Measurements from ENCODE around the gene CDK11B.
"Not testable (repeated sequence)": the region's sequence is repeated elsewhere in the genome, so short reads cannot be mapped to it uniquely, and the experiment has no call there.

Gene CDK11B

DNA sequence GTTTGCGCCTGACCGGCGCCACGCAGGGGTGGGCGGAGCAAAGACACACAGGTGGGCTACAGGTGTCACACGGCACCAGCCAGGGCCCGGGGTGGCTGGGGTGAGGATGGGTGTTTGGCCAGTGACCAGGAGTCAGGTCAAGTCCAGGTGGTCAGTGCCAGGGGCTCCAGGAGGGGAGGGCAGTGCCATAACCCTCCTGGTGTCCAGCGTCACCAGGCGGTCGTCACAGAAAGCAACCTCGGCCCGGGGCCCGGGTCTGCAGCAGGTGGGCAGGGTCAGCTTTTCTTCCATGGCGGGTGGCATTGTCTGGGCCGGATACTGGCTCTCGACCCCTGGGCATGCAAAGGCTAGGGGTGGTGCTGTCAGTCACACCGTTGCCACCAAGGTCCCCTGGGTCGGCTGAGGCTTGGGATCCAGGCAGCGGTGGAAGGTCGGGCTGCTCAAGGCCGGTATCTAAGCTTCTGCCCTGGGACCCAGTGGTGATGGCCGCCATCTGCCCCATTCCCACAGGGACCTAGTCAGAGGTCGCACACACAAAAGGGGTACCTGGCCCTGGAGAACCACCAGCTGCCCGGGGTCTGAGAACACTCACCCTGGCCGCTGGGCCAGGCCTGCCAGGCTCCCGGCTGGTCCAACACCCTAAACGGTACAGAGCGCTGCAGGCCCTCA lies 60.6 kb downstream of the CDK11B start:
- Histone ChIP-seq H3K9ac (ENCODE audit: low read depth in 1 of 2, low read length in 2 of 2) (no peak overlapping the region), H3K36me3 (ENCODE audit: control insufficient read depth in 1 of 2, insufficient read depth in 2 of 2, low read length in 2 of 2) (no peaks in the 10 kb centered on the region), H3K27me3 (ENCODE audit: control insufficient read depth in 1 of 2, insufficient read depth in 2 of 2, low read length in 2 of 2) (peaks cover 16 to 20% of the 10 kb centered on the region in 2 donors), H3K4me3 (ENCODE audit: low read depth in 1 of 2, low read length in 2 of 2) (no peak overlapping the region), H3K27ac (ENCODE audit: low read depth, low read length) (no peak overlapping the region), H3K9me3 (ENCODE audit: control insufficient read depth in 1 of 2, low read length in 2 of 2) (no peaks in the 10 kb centered on the region), H3K4me1 (ENCODE audit: control insufficient read depth in 1 of 2, insufficient read depth in 2 of 2, low read length in 2 of 2) (peaks cover 0 to 13% of the 10 kb centered on the region in 2 donors)

DNA sequence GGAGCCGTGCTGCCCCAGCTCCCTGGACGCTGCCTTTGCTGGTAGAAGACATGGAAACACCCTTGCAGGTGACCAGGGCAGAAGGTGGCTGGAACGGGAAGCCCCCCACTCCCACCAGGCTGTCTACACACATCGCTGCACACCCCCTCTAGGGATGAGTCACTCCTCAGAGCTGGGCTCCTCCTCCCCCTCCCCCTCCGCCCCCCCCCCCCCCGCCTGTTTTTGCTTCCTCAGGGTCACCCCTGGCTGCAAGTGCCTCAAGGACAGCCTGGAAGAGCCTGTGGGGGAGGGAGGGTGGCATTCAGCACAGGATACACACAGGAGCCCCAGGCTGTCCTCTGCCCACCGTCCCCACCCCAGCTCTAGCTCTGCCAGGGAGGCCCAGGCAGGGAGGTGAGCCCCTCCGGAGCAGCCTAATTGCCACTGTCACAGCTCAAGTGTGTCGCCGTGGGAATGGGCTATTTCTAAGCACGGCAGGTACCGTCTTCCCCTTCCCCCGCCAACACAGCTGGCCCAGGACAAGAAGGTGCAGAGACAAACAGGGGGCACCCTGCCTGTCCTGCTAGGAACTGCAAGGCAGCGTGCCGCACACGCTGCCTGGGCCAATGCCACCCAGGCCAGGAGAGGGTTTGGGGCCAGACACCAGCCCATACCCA lies 61.4 kb downstream of the CDK11B start:
- no peak overlapping the region for H3K9ac ChIP-seq (ENCODE audit: low read depth in 1 of 2, low read length in 2 of 2)
- no peak overlapping the region for H3K4me3 ChIP-seq (ENCODE audit: low read depth in 1 of 2, low read length in 2 of 2)
- no peaks in the 10 kb centered on the region for H3K9me3 ChIP-seq (ENCODE audit: control insufficient read depth in 1 of 2, low read length in 2 of 2)
- no peaks in the 10 kb centered on the region for H3K36me3 ChIP-seq (ENCODE audit: control insufficient read depth in 1 of 2, insufficient read depth in 2 of 2, low read length in 2 of 2)
- peaks cover 0 to 13% of the 10 kb centered on the region in 2 donors for H3K4me1 ChIP-seq (ENCODE audit: control insufficient read depth in 1 of 2, insufficient read depth in 2 of 2, low read length in 2 of 2)
- H3K27ac ChIP-seq (ENCODE audit: low read depth, low read length): no peak overlapping the region
- H3K27me3 ChIP-seq (ENCODE audit: control insufficient read depth in 1 of 2, insufficient read depth in 2 of 2, low read length in 2 of 2): peaks cover 15 to 20% of the 10 kb centered on the region in 2 donors

DNA sequence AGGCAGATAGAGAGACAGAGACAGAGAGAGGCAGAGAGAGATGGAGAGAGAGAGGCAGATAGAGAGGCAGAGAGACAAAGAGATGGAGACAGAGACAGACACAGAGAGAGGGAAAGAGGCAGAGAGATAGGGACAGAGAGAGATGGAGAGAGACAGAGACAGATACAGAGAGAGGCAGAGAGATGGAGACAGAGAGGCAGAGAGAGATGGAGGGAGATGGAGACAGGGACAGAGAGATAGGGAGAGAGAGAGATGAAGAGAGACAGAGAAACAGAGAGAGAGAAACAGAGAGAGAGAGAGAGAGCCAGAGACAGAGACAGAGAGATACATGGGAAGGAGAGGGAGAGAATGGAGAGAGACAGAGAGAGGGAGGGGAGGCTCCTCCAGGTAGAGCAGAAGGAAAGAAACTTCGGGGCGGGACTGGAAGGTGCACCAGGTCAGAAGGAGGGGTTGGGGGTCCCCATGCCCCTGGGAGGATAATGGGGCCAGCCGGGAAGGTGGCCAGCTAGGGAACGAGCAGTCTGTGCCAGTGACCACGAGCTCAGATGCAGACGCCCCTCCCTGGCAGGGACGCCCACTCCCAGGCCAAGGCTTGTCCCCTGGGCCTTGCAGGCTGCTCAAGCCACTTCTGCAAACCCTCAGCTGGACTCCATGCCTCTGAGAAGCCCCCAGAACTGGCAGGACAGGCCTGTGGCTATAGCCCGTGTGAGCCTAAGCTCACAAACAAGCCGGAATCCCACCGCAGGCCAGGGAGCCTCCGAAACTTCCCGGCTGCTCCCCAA lies 62.1 kb downstream of the CDK11B start:
- Histone ChIP-seq H3K36me3 (ENCODE audit: control insufficient read depth in 1 of 2, insufficient read depth in 2 of 2, low read length in 2 of 2) (no peaks in the 10 kb centered on the region), H3K4me3 (ENCODE audit: low read depth in 1 of 2, low read length in 2 of 2) (no peak overlapping the region), H3K9me3 (ENCODE audit: control insufficient read depth in 1 of 2, low read length in 2 of 2) (no peaks in the 10 kb centered on the region), H3K27me3 (ENCODE audit: control insufficient read depth in 1 of 2, insufficient read depth in 2 of 2, low read length in 2 of 2) (peaks cover 11 to 20% of the 10 kb centered on the region in 2 donors), H3K9ac (ENCODE audit: low read depth in 1 of 2, low read length in 2 of 2) (no peak overlapping the region), H3K27ac (ENCODE audit: low read depth, low read length) (no peak overlapping the region), H3K4me1 (ENCODE audit: control insufficient read depth in 1 of 2, insufficient read depth in 2 of 2, low read length in 2 of 2) (peaks cover 0 to 13% of the 10 kb centered on the region in 2 donors)

DNA sequence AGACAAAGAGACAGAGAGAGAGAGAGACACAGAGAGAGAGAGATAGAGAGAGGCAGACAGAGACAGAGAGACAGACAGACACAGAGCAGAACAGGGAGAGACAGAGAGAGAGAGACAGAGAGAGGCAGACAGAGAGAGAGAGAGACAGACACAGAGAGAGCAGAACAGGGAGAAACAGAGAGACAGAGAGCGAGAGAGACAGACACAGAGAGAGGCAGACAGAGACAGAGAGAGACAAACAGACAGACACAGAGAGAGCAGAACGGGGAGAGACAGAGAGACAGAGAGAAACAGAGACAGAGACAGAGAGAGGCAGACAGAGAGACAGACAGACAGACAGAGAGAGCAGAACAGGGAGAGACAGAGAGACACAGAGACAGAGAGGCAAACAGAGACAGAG lies 63.5 kb downstream of the CDK11B start:
- H3K36me3 ChIP-seq (ENCODE audit: control insufficient read depth in 1 of 2, insufficient read depth in 2 of 2, low read length in 2 of 2); H3K27ac ChIP-seq (ENCODE audit: low read depth, low read length); H3K9me3 ChIP-seq (ENCODE audit: control insufficient read depth in 1 of 2, low read length in 2 of 2); H3K9ac ChIP-seq (ENCODE audit: low read depth in 1 of 2, low read length in 2 of 2); H3K4me3 ChIP-seq (ENCODE audit: low read depth in 1 of 2, low read length in 2 of 2): not testable (repeated sequence)
- peaks cover 0 to 10% of the 10 kb centered on the region in 2 donors for H3K4me1 ChIP-seq (ENCODE audit: control insufficient read depth in 1 of 2, insufficient read depth in 2 of 2, low read length in 2 of 2)
- H3K27me3 ChIP-seq (ENCODE audit: control insufficient read depth in 1 of 2, insufficient read depth in 2 of 2, low read length in 2 of 2): peaks cover 11 to 14% of the 10 kb centered on the region in 2 donors

DNA sequence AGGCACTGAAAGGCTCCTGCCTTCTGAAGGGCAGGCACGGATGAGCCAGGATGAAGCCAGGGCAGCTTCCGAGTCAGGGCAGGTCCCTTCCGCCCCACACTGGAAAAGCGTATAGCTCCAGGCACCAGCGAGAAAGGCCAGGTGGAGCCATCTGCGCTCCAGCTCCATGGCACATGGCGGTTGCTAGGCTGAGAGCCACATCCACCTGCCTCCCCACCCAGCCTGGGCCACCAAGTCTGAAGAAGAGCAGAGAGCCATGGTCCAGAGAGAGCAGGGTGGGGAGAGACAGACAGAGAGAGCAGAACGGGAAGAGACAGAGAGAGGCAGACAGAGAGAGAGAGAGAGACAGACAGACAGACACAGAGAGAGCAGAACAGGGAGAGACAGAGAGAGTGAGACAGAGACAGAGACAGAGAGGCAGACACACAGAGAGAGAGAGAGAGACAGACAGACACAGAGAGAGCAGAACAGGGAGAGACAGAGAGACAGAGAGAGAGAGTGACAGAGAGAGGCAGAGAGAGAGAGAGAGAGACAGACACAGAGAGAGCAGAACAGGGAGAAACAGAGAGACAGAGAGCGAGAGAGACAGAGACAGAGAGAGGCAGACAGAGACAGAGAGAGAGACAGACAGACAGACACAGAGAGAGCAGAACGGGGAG lies 64.1 kb downstream of the CDK11B start:
- Histone ChIP-seq H3K27ac (ENCODE audit: low read depth, low read length) (no peak overlapping the region), H3K9me3 (ENCODE audit: control insufficient read depth in 1 of 2, low read length in 2 of 2) (no peaks in the 10 kb centered on the region)

DNA sequence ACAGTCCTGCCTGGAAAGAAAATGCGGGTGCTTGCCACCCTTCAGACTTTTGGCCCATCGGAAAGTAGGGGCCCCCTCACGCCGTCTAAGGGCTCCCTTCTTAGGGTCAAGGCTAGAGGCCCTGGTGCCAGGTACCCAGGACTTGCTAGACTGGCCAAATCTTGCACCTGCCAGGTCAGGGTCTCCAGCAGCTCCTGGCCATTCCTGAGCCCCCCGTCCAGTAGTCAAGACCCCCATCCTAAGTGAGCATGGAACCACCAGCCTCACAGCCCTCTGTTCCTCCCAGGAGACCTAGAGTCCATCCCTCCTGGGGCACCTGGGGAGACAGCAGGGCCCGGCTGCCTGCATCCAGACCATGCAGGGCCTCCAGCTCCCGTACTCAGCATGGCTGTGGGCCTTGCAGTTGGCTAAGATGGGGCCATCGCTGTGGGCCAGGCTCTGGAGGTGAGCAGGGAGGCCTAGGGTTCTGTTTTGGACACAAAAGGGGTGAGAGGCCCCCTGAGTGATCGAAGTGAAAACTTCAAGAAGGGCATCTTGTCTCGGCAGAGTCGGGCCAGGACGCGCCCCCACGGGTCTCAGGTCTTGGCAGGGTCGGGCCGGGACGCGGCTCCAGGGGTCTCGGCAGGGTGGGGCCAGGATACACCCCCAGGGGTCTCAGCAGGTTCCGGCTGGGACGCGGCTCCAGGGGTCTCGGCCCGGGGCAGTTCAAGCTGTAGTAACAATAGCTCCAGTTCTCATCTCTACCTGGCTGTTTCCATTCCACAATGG lies 64.8 kb downstream of the CDK11B start:
- Histone ChIP-seq H3K36me3 (ENCODE audit: control insufficient read depth in 1 of 2, insufficient read depth in 2 of 2, low read length in 2 of 2) (no peaks in the 10 kb centered on the region), H3K4me1 (ENCODE audit: control insufficient read depth in 1 of 2, insufficient read depth in 2 of 2, low read length in 2 of 2) (peaks cover 0 to 5% of the 10 kb centered on the region in 2 donors), H3K9ac (ENCODE audit: low read depth in 1 of 2, low read length in 2 of 2) (no peak overlapping the region), H3K27me3 (ENCODE audit: control insufficient read depth in 1 of 2, insufficient read depth in 2 of 2, low read length in 2 of 2) (peaks cover 11 to 14% of the 10 kb centered on the region in 2 donors), H3K4me3 (ENCODE audit: low read depth in 1 of 2, low read length in 2 of 2) (no peak overlapping the region), H3K27ac (ENCODE audit: low read depth, low read length) (no peak overlapping the region), H3K9me3 (ENCODE audit: control insufficient read depth in 1 of 2, low read length in 2 of 2) (no peaks in the 10 kb centered on the region)

More for the DNA sequence above, 64.1 kb downstream of the CDK11B start:
- Histone ChIP-seq H3K9ac (ENCODE audit: low read depth in 1 of 2, low read length in 2 of 2) (no peak overlapping the region), H3K36me3 (ENCODE audit: control insufficient read depth in 1 of 2, insufficient read depth in 2 of 2, low read length in 2 of 2) (no peaks in the 10 kb centered on the region), H3K4me3 (ENCODE audit: low read depth in 1 of 2, low read length in 2 of 2) (no peak overlapping the region), H3K27me3 (ENCODE audit: control insufficient read depth in 1 of 2, insufficient read depth in 2 of 2, low read length in 2 of 2) (peaks cover 11 to 14% of the 10 kb centered on the region in 2 donors), H3K4me1 (ENCODE audit: control insufficient read depth in 1 of 2, insufficient read depth in 2 of 2, low read length in 2 of 2) (peaks cover 0 to 8% of the 10 kb centered on the region in 2 donors)

DNA sequence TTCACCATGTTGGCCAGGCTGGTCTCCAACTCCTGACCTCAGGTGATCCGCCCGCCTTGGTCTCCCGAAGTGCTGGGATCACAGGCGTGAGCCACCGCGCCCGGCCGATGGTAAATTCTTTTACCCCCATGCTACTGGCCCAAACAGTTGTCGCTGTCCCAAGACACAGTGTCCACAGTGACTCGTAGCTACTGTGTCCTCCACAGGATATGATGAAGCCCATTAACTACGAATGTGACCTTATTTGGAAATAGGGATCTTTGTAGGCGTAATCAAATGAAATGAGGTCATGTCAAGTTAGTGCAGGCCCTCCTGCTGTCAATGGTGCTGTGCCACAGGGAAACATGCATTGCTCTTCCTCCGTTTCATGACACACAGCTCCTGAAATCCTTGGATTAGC lies 67.4 kb downstream of the CDK11B start:
- Histone ChIP-seq H3K9ac (ENCODE audit: low read depth in 1 of 2, low read length in 2 of 2) (no peak overlapping the region), H3K36me3 (ENCODE audit: control insufficient read depth in 1 of 2, insufficient read depth in 2 of 2, low read length in 2 of 2) (no peaks in the 10 kb centered on the region), H3K4me3 (ENCODE audit: low read depth in 1 of 2, low read length in 2 of 2) (no peak overlapping the region), H3K9me3 (ENCODE audit: control insufficient read depth in 1 of 2, low read length in 2 of 2) (no peaks in the 10 kb centered on the region), H3K4me1 (ENCODE audit: control insufficient read depth in 1 of 2, insufficient read depth in 2 of 2, low read length in 2 of 2) (no peaks in the 10 kb centered on the region), H3K27ac (ENCODE audit: low read depth, low read length) (no peak overlapping the region), H3K27me3 (ENCODE audit: control insufficient read depth in 1 of 2, insufficient read depth in 2 of 2, low read length in 2 of 2) (peaks cover 5 to 8% of the 10 kb centered on the region in 2 donors)

All from duodenal mucosa (tissue), 2 donors.